ENCODE results near the gene RPS19.

The RPS19 gene

DNA sequence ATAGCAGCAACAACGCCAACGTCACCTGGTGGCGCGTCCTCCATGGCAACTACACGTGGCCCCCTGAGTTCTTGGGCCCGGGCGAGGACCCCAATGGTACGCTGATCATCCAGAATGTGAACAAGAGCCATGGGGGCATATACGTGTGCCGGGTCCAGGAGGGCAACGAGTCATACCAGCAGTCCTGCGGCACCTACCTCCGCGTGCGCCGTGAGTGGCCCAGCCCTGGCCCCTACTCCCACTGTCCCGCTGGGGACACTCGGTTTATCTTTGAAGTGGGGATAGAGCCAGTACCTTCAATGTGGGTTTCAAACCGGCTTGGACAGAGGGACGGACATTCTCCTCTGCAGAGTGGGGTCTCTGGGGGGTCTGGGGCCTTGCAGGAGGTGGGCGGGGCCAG, 19.0 kb downstream of the RPS19 start:
- no peak for DNase-seq (ENCODE audit: low read depth in 3 of 3)

DNA sequence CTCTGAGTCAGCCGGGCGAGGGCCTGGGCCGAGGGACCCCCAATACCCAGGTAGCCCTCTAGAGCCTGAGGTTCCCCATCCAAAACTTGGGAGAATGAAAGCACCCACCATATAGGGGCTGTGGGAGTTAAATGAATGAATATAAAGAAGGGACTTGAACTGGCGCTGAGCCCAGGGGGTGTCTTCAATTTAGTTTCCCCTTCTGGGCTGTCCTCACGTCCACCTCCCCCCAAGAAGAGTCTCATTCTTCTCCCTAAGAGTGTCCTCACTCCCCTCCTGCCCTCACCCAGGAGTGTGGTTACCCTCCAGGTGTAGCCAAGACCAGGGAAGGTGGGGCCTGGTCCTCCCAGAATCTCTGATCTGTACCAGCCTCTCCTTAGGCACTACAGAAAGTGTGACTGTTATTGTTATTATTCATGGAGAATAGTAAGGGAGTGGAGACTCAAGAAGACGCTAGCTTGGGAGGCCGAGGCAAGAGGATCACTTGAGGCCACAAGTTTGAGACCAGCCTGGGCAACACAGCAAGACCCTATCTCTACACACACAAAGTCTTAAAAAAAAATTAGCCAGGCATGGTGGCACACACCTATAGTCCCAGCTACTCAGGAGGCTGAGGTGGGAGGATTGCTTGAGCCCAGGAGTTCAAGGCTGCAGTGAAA, 19.7 kb downstream of the RPS19 start:
- DNase-seq (ENCODE audit: low read depth in 3 of 3): no peak

DNA sequence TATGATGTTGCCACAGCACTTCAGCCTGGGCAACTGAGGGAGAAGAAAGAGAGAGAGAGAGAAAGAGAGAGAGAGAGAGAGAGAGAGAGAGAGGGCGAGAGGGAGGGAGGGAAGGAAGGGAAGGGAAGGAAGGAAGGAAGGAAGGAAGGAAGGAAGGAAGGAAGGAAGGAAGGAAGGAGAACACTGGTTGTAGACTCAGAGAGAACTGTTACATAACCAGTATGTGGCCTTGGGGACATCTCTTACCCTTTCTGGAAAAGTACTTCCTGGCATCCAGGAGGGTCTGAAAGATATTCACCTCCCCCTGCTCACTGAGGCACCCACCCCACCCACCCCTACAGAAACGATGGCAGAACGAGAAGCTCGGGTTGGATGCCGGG, 20.3 kb downstream of the RPS19 start:
- DNase-seq (ENCODE audit: low read depth in 3 of 3): no peak

DNA sequence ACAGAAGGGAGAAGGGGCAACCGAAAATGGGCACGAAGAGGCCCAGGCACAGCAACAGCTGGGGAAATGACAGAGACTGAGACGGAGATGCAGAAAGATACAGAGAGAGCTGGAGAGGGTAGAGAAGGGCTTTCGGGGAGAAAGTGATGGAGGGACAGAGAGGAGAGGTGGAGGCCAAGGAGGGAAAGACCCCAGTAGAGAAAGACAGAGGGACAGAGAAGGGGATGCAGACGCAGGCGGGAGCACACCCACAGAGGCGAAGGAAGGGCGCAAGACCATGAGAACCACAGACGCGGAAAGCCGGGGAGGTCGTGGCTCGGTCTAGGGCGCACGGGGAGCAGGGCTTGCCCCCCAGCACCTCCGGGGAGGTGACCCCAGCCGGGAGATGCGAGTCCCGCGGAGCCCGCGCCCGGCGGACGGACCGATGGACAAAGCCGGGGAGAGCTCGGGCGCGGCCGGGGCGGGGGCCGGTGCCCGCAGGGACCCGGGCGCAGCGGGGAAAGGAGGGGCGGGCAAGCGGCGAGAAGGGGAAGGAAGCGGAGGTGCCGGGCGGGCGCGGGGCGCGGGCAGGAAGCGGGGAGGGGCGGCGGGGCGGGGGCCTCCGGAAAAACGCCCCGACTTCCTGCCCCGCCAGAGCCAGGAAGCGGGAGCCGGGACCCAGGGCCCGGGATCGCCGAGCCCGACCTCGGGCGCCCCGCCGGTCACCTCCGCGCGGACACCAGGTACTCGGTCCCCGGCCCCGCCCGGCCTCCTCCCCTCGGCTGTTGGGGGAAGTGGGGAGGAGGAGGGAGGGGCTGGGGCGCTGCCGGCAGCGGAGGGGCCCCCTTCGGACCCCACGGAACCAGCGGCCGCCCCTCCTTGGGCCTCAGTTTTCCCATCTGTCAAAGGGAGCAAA, 22.8 kb downstream of the RPS19 start, which contains the start of gene ARHGEF1:
Gene ARHGEF1 (plus strand): TSS at position 617 of the 895 bp plus-strand sequence. CDS start 4,899 bp downstream, outside the sequence.
- DNase-seq (ENCODE audit: low read depth in 3 of 3): peak in 2 of 3 experiments; percentile 53 to 60

DNA sequence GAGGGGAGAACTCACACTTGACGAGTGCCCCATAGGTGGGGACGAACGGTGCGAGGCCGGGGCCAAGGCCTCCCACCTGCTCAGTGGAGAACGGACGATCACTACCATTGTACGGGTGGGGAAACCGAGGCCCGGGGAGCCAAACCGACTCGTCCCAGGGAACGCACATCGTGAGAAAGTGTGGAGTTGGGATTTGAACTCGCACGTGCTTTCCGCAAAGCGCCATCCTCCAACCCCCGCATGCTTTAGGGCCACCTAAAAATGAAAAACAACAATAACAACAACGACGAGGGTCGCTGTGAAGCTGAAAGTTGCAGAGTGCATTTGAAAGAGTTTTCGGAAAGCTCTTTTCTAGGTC, 23.4 kb downstream of the RPS19 start:
- no peak for DNase-seq (ENCODE audit: low read depth in 3 of 3)

DNA sequence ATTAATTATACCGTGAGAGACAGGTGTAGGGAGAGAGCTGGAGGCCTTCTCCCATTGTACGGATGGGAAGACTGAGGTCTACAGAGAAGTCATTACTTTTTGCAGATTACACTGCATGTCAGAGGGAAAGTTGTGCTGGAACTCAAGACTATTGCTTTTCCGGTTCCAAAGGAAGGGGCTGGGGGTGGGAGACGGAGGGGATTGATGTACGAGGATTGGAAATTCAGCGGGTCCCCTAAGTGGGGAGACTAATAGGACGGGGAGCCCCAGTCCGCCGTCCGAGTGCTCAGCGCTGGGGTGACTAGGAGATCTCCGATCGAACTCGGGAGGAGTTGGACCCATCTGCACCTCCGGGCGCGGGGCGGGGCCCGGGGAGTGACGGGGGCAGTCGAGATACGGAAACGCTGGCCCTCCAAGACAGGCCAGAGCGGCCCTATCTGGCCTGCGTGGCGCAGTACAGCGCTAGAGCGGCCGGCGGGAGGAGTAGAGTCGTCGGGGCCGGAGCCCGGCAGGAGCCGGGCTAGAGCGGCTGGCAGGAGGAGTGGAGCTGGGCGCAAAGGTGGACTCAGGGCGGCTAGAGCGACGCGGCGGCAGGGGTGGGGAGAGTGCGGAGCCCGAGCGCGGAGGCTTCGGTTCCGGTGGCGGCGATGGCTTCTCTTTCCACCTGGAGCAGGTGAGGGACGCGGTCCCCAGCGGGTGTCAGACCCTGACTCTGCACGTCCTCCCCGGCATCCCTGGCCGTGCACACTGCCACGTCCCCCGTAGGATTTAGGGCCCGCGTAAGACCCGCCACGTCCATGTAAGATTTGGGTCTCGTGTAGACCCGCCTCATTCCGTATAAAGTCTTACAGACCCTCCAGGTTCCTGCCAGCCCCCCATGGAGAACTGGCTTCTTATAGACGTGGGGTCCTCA, 24.0 kb downstream of the RPS19 start:
- peak; percentile 75 to 91 (median 76) for DNase-seq (ENCODE audit: low read depth in 3 of 3)

DNA sequence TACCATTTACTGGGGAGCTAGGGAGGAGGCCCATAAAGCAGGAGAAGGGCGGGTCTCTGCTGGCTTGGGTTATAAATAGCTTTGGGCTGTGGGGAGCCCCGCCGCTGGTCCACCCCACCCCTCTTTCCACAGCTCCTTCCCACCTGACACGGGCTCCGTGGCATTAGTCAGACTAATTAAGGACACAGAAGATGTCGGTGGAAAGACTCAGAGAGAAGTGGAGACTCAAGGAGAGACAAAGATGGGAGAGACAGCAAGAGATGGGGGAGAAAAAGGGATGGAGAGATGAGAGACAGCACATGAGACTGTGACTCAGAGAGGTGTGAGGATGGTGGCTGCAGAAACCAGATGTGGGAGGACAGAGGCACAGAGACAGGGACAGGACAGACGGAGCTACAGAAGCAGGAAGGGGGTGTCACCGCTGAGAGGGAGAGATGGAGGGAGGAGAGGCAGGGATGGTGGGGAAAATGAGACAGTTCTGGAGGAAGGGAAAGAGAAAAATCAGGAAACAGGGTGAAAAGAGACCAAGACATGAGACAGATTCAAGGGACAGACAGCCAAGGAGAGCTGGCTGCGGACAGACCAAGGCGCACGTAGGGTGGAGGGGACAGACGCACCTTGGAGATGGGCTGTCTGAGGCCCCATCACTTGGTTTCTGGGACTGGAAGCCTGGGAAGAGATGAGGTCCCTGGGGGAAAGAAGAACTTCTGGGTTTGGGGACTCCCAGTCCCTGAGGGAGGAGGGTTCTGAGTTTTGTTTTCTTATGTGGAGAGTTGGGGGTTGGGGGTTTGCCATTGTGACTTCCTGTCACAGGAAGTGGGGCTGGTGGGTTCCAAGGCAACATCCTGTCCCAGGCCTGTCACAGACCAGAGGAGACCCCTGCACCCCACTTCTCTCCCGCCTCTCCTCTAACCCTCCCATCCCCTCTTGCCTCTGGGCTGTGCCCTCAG, 27.0 kb downstream of the RPS19 start:
- peak in 1 of 3 experiments; percentile 57 for DNase-seq (ENCODE audit: low read depth in 3 of 3)

DNA sequence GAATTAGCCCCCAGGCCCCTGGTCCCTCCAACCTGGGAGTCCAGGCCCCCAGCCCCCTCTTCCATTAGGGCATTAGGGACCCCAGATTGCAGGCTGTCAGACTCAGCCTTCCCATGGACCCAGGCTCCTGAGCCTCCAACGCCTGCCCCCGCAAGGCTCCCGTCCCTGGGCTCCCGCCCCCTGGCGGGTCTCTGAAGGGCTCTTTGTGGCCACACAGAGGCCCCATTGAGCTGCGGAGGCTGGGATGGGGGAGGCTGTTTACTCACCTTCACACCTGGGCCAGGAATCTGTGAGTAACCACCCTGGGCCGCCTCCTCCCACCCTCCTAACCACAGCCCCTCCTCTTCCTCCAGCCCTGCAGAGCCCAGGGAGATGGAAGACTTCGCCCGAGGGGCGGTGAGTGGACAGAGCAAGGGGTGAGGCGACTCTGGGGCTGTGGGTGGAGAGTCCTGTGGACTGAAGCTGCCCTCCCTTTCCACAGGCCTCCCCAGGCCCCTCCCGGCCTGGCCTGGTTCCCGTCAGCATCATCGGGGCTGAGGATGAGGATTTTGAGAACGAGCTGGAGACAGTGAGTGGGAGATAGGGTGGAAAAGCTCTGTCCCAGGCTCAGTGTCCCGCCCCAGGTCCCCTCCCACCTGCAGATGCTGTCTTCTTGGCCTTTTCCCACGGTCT, 27.8 kb downstream of the RPS19 start:
- DNase-seq (ENCODE audit: low read depth in 3 of 3): peak; percentile 71 to 89 (median 79)

DNA sequence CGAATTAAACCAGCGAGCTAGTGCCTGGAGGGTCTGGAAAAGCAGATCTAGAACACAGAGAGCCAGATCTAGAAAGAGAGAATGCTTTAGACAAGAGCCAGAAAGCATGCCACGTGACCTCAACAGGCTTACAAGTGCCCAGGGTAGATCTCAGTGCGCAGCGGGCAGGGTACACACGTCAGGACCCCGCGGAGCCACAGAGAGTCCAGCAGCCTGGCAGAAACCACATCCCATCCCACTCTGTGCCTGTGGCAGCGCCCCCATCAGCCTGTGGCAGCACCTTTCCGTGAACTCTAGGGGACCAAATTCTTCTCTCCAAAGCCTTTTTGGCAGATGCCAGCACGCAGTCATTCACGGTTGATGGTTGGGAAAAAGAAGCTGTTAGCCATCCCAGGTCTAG, 28.9 kb downstream of the RPS19 start:
- no peak for DNase-seq (ENCODE audit: low read depth in 3 of 3)

DNA sequence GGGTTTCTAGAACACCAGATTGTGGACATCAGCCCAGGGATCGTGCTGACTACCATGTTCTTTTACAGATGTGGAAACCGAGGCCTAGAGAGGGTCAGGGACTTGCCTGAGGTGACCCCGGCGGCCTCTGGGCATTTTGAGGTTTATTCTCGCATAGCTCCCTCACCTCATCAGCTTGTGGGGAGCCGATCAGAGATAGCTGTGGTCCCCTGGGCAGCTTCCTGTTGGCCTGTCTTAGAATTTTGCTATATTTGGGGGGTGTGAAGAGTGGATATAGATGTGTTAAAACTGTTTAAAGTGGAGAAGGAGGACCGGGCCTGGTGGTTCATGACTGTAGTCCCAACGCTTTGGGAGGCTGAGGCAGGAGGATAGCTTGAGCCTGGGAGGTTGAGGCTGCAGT, 29.8 kb downstream of the RPS19 start:
- DNase-seq (ENCODE audit: low read depth in 3 of 3): no peak

DNA sequence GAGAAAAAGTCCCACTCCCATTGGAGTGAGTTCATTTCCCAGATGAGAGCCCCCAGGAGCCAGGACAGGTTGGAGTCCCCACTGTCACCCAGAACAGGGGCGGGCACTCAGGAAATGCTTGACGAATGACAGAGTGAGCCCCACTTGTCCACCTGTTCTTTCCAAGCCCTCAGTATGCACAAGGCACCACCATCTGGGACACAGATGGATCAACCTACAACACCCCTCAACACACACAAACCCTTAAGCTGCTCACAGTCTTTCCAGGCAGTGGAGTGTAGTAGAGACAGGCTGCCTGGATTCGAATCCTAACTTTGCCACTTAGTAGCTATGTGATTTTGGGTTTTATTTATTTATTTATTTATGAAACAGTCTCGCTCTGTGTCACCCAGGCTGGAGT, 30.9 kb downstream of the RPS19 start:
- no peak for DNase-seq (ENCODE audit: low read depth in 3 of 3)

DNA sequence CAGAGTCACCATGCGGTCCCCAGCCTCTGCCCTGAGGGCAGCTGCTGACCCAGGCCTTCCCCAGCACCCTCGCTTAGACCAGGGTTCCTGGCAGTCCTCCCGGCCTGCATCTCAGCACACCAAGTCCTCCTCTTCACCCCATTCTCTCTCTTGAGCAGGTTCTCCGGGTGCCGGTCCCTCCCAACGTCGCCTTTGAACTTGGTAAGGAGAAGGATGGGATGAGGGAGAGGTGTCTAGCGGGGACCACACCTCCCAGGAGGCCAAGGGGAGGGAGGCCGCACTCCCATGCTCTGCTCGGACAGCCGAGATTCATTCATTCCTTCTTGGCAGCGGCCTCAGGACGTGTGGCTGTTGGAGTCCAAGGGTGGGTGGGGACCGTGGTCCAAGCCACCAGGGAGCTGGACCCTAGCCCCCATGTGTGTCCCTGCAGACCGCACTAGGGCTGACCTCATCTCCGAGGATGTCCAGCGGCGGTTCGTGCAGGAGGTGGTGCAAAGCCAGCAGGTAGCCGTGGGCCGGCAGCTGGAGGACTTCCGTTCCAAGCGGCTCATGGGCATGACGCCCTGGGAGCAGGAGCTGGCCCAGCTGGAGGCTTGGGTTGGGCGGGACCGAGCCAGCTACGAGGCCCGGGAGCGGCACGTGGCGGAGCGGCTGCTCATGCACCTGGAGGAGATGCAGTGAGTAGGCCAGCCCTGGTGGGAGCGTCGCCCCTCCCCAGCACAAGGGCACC, 32.3 kb downstream of the RPS19 start:
- no peak for DNase-seq (ENCODE audit: low read depth in 3 of 3)

DNA sequence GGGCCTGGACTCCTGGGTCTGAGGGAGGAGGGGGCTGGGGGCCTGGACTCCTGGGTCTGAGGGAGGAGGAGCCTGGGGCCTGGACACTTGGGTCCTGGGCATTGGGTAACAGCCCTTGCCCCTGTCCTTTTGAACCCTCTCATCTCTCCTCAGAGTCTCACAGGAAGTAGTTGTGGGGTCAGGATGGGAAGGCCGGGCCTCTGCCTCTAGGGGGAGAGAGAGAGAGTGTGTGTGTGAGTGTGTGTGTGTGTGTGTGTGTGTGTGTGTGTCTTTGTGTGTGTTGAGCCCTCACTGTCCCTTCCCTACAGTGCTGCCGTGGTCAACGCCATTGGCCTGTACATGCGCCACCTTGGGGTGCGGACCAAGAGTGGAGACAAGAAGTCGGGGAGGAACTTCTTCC, 33.8 kb downstream of the RPS19 start:
- no peak for DNase-seq (ENCODE audit: low read depth in 3 of 3)

DNA sequence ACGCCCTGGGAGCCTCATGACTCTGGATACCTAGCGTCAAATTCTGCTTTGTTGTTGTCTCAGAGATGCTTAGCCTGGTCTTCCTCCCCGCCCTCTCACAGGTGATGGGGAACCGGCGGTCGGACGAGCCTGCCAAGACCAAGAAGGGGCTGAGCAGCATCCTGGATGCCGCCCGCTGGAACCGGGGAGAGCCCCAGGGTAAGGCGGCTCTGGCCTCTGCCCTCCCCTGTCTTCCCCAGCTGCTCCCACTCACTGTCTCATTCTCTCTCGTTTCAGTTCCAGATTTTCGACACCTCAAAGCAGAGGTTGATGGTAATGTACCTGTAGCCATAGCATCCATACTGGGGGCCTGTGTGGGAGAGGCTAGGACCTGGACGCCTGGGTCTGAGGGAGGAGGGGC, 34.3 kb downstream of the RPS19 start:
- no peak for DNase-seq (ENCODE audit: low read depth in 3 of 3)

DNA sequence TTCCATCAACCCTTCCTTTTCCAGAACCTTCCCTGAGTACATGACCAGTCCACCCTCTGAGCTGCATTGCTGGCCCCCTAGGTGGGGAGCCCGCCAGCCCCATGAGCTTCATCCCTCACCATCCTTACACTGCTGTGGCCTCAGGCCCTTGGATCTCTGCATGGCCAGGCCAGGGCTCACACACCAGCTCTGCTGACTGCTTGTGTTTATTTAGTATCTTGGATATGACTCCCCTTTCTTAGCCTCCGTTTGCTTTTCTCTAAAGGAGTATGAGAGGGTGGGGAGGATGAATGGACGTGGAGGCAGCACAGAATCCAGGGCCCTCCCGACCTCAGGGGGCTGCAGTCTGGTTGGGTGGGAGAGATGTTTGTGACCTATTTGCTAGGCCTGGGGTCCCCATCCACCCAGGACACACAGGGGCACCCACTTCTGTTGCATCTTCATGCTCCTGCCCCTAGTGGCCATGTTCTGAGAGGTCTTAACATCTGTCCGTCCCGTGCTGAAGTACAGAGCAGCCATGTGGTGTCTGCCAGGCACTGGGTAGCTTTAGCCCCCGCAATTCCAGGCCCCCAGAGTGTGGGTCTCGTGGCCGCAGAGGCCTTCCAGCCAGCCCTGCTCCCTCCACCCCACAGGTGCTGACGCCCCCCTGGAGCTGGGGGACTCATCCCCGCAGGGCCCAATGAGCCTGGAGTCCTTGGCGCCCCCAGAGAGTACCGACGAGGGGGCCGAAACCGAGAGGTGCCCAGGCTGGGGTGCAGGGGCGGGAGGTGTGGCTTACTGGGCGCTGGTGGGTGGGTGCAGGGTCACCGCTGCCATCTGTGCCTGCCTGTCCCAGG, 35.9 kb downstream of the RPS19 start:
- DNase-seq (ENCODE audit: low read depth in 3 of 3): no peak

DNA sequence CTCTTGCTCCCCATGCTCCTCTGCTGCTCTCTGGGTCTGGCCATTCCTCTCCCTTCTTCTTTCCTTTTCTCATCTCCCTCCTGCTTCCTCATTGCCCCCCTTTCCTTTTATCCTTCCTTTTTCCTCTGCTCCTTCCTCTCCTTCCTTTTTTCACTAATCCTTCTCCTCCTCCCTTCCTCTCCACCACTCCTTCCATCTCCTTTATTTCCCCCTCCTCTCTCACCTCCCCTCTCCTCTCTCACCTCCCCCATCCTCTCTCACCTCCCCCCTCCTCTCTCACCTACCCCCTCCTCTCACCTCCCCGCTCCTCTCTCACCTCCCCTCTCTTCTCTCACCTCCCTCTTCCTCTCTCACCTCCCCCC, 36.5 kb downstream of the RPS19 start:
- no peak for DNase-seq (ENCODE audit: low read depth in 3 of 3)

DNA sequence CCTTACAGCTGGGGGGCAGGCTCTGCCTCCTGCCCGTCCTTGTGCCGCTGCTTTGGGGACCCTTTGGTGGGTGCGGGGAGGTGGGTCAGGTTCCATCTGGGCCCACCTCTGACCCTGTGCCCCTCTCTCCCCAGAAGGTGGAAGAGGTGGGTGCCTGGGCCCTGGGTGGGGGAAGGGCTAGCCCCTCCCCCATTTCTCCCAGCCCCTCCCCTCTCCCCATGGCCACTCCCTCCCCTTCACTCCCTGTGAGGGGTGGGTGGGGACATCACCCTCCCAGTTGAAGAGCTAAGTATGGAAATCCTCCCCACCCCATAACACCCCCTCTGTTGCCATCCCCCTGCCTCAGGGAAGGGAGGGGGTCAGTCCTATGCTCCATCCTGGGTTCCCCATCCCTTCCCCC, 37.1 kb downstream of the RPS19 start:
- DNase-seq (ENCODE audit: low read depth in 3 of 3): no peak

DNA sequence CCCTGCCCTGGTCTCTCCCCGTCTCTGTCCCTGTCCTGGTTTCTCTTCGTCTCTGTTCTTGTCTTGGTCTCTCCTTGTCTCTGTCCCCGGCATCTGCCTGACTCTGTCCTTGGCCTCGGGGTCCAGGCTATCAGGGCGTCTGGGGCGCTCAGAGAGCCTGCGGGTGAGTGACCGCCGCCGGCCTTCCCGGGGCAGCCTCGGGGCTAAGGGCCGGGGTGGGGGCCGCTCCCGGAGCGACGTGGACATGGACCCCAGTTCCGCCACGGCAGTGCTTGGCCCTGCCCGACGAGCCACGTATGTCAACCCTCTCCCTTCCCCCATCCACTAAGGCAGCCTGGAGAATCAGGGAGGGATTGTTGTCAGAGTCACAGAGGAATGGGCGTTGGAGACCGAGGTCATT, 37.8 kb downstream of the RPS19 start:
- no peak for DNase-seq (ENCODE audit: low read depth in 3 of 3)

DNA sequence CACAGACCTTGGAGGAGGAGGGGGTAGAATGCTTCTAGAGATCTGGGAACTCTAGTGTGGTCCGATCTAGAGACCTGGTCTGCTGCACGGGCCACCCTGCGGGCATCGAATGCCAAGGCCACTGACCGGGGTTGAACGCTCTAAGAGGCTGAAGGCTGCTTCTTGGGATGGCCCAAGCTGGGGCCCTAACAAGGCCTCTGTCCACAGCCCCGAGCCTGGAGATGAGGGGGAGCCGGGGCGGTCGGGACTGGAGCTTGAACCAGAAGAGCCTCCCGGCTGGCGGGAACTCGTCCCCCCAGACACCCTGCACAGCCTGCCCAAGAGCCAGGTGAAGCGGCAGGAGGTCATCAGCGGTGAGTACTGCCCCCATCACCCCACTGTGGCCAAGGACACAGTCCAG, 38.2 kb downstream of the RPS19 start:
- DNase-seq (ENCODE audit: low read depth in 3 of 3): no peak

Data from stimulated activated CD4-positive, alpha-beta T cell treated with anti-CD3 and anti-CD28 coated beads, TNF-alpha, amount 100 ng/mL, for 24 hours (primary cell).